SK-N-SH (cell line): ENCODE measurements around the gene TARS1. TPM values are rescaled to one million over a fixed set of nuclear protein-coding genes. Genes with fewer than 3 reads are reported as not detected.

Experiments used
- CTCF ChIA-PET: fragments of 300-600, 350-600 bp; formaldehyde crosslinking; extraction: SDS; loops from one replicate; lab custom pipeline; 2021; lab: Yijun Ruan, JAX
- POLR2A ChIA-PET: fragments of 350-600 bp; sonication (Branson Sonifier 250); formaldehyde crosslinking; extraction: SDS; loops from one replicate; lab custom pipeline; 2020; ENCODE audit warnings: antibody characterized with exemption, inconsistent platforms; lab: Yijun Ruan, JAX
- DNase-seq: peaks from one replicate; pipeline ENCODE4 v3.0.0; 2012
- H2AFZ ChIP-seq: fragments of 200-600 bp; sonication (generic); 2 replicates; pipeline ENCODE4 v1.8.1; 2016; ENCODE audit warnings: antibody characterized with exemption, mild to moderate bottlenecking, low read depth
- H3F3A ChIP-seq: fragments of 200-600 bp; sonication (generic); replicated peaks from 2 replicates; pipeline ENCODE3; 2016; ENCODE audit warnings: antibody characterized with exemption, mild to moderate bottlenecking; ENCODE audit not compliant: insufficient read depth
- H3K27ac ChIP-seq, 2 experiments: fragments of 200-500 bp in 1 of 2; fragments of 200-600 bp in 1 of 2; sonication (Bioruptor generic) in 1 of 2; sonication (generic), shearing (Covaris generic) in 1 of 2; 2 replicates each; pipeline versions ENCODE4 v1.5.1 to v1.6.1; 2014 to 2016; ENCODE audit warnings: low read depth in 2 of 2, inconsistent platforms in 1 of 2, low read length in 1 of 2, mild to moderate bottlenecking in 1 of 2, mixed read lengths in 1 of 2
- H3K27me3 ChIP-seq: fragments of 200-600 bp; sonication (generic), shearing (Covaris generic); 2 replicates; pipeline ENCODE4 v1.6.1; 2016; ENCODE audit warnings: mixed run types; ENCODE audit not compliant: insufficient read depth
- H3K36me3 ChIP-seq, 2 experiments: fragments of 200-500 bp in 1 of 2; fragments of 200-600 bp in 1 of 2; sonication (Bioruptor generic) in 1 of 2; sonication (generic) in 1 of 2; replicated peaks in 1 of 2; 2 replicates each; pipeline versions ENCODE3 to v1.5.1; 2014 to 2016; ENCODE audit warnings: low read length in 1 of 2, mild to moderate bottlenecking in 1 of 2; ENCODE audit not compliant: insufficient read depth in 2 of 2, control insufficient read depth in 1 of 2
- H3K4me1 ChIP-seq, 2 experiments: fragments of 200-500 bp in 1 of 2; fragments of 200-600 bp in 1 of 2; sonication (Bioruptor generic) in 1 of 2; sonication (generic), shearing (Covaris generic) in 1 of 2; 2 replicates each; pipeline versions ENCODE4 v1.5.1 to v1.6.1; 2014 to 2016; ENCODE audit warnings: low read depth in 1 of 2, low read length in 1 of 2, mixed run types in 1 of 2; ENCODE audit not compliant: insufficient read depth in 2 of 2, control insufficient read depth in 1 of 2
- H3K4me2 ChIP-seq: fragments of 200-600 bp; sonication (generic), shearing (Covaris generic); 2 replicates; pipeline ENCODE4 v1.6.1; 2017; ENCODE audit warnings: mixed run types
- H3K4me3 ChIP-seq, 2 experiments: fragments of 200-500 bp in 1 of 2; fragments of 200-600 bp in 1 of 2; sonication (Bioruptor generic) in 1 of 2; sonication (generic), shearing (Covaris generic) in 1 of 2; 2 replicates each; pipeline versions ENCODE4 v1.5.1 to v1.8.1; 2014 to 2016; ENCODE audit warnings: low read depth in 2 of 2, inconsistent platforms in 1 of 2, low read length in 1 of 2, mild to moderate bottlenecking in 1 of 2, mixed read lengths in 1 of 2, moderate library complexity in 1 of 2
- H3K79me2 ChIP-seq: fragments of 200-600 bp; sonication (generic); 2 replicates; pipeline ENCODE4 v1.8.1; 2017; ENCODE audit warnings: mild to moderate bottlenecking; ENCODE audit not compliant: insufficient read depth
- H3K9ac ChIP-seq: fragments of 200-600 bp; sonication (generic); 2 replicates; pipeline ENCODE4 v1.6.1; 2017; ENCODE audit warnings: mixed run types
- H3K9me2 ChIP-seq: fragments of 200-600 bp; sonication (generic); 2 replicates; pipeline ENCODE4 v1.6.1; 2017; ENCODE audit warnings: mixed run types
- H3K9me3 ChIP-seq: fragments of 200-600 bp; sonication (generic); 2 replicates; pipeline ENCODE4 v1.6.1; 2017; ENCODE audit warnings: mixed run types, mild to moderate bottlenecking, moderate library complexity
- H4K20me1 ChIP-seq: fragments of 200-600 bp; sonication (generic); 2 replicates; pipeline ENCODE4 v1.6.1; 2017; ENCODE audit warnings: mild to moderate bottlenecking, mixed run types; ENCODE audit not compliant: insufficient read depth
- EP300 ChIP-seq, 2 experiments: IDR thresholded peaks; 2 replicates each; pipeline versions ENCODE4 v1.4.0 to v1.6.1; 2012; ENCODE audit warnings: borderline replicate concordance in 1 of 2, low read depth in 1 of 2, low read length in 1 of 2
- FOSL2 ChIP-seq: IDR thresholded peaks from 2 replicates; pipeline ENCODE4 v1.4.0; 2012; ENCODE audit warnings: low read depth, mild to moderate bottlenecking, moderate library complexity, borderline replicate concordance
- FOXJ3 ChIP-seq: sonication (generic); formaldehyde crosslinking; IDR thresholded peaks from 2 replicates; pipeline ENCODE4 v1.5.1; 2020; ENCODE audit warnings: mild to moderate bottlenecking, missing genetic modification reagents
- FOXM1 ChIP-seq: IDR thresholded peaks from 2 replicates; pipeline ENCODE4 v1.4.0; 2012; ENCODE audit warnings: low read depth, mild to moderate bottlenecking
- GATA2 ChIP-seq: sonication (generic); formaldehyde crosslinking; IDR thresholded peaks from 2 replicates; pipeline ENCODE4 v1.5.0; 2020; ENCODE audit warnings: mild to moderate bottlenecking, missing genetic modification reagents
- IRF3 ChIP-seq: fragments of 150-350 bp; IDR thresholded peaks from 2 replicates; pipeline ENCODE4 v1.6.1; 2016; ENCODE audit warnings: mild to moderate bottlenecking, low read depth, low read length
- MXI1 ChIP-seq: IDR thresholded peaks from 2 replicates; pipeline ENCODE4 v1.6.1; 2012; ENCODE audit warnings: mild to moderate bottlenecking, low read depth, low read length, improper control_type of control experiment
- NFIC ChIP-seq: IDR thresholded peaks from 2 replicates; pipeline ENCODE4 v1.4.0; 2012; ENCODE audit warnings: borderline replicate concordance
- PBX3 ChIP-seq: IDR thresholded peaks from 2 replicates; pipeline ENCODE4; 2012
- RAD21 ChIP-seq: IDR thresholded peaks from 2 replicates; pipeline ENCODE4 v1.6.1; 2012; ENCODE audit warnings: mild to moderate bottlenecking, low read length
- SIN3A ChIP-seq: IDR thresholded peaks from 2 replicates; pipeline ENCODE4 v1.6.1; 2012; ENCODE audit warnings: low read depth, mild to moderate bottlenecking, low read length, moderate library complexity, borderline replicate concordance
- TCF12 ChIP-seq: IDR thresholded peaks from 2 replicates; pipeline ENCODE4 v1.4.0; 2012
- USF1 ChIP-seq: IDR thresholded peaks from 2 replicates; pipeline ENCODE4 v1.4.0; 2012; ENCODE audit warnings: low read depth, borderline replicate concordance
- USF2 ChIP-seq: fragments of 150-350 bp; IDR thresholded peaks from 2 replicates; pipeline ENCODE4 v1.6.1; 2017; ENCODE audit warnings: antibody characterized with exemption, low read length, low read depth, borderline replicate concordance
- YY1 ChIP-seq: IDR thresholded peaks from 2 replicates; pipeline ENCODE4 v1.4.0; 2012; ENCODE audit warnings: low read depth, mild to moderate bottlenecking
- WGBS: methylation state at CpG from one replicate; pipeline ENCODE4 v1.1.6; 2017; ENCODE audit warnings: low lambda C conversion rate; 5-methylcytosine and 5-hydroxymethylcytosine counted together
- polyA plus RNA-seq, 3 experiments: library from polyadenylated mRNA; depleted of rRNA; stranded (reverse); fragments of >200 nt; gene quantifications; 2 replicates each; pipeline ENCODE4 v1.2.3, GENCODE V29; 2012

TARS1 gene
- polyA plus RNA-seq, 1 of the 3 experiments (the other 2 are of a cell fraction): 58.4 TPM

- no peak for TF ChIP-seq USF1
- TF ChIP-seq EP300 (IDR thresholded peaks at IDR 0.05; ENCODE audit: borderline replicate concordance in 1 of 2, low read depth in 1 of 2, low read length in 1 of 2): no peak
- TF ChIP-seq USF2: no peak
- TF ChIP-seq GATA2 (CRISPR knock-in tag): no peak
- no peak for TF ChIP-seq NFIC
- no peak for TF ChIP-seq MXI1
- no peak for TF ChIP-seq TCF12
- no peak for TF ChIP-seq IRF3
- TF ChIP-seq RAD21: no peak
- no peak for TF ChIP-seq FOSL2
- no peak for TF ChIP-seq FOXJ3 (CRISPR knock-in tag)
Observed at GRCh38 chr5:33507426-33507825, 66.7 kb downstream of the TARS1 start (continued).

GRCh38 chr5:33509036-33509435 is 68.3 kb downstream of the TARS1 start:
- DNase-seq: no peak

More at GRCh38 chr5:33509036-33509435, 68.3 kb downstream of the TARS1 start:
- Histone ChIP-seq H3K79me2 (no peaks in the 10 kb centered on the region), H3K4me2 (no peak overlapping the region), H3K9me2 (no peaks in the 10 kb centered on the region), H3K9ac (no peak overlapping the region), H4K20me1 (no peaks in the 10 kb centered on the region), H3K27me3 (no peaks in the 10 kb centered on the region), H3F3A (no peaks in the 10 kb centered on the region), H3K27ac (no peak overlapping the region), H3K4me3 (no peak overlapping the region), H3K4me1 (no peaks in the 10 kb centered on the region), H3K36me3 (no peaks in the 10 kb centered on the region), H2AFZ (no peak overlapping the region), H3K9me3 (no peaks in the 10 kb centered on the region)
- TF ChIP-seq PBX3 (no peak), SIN3A (no peak), FOXM1 (no peak), YY1 (no peak)
- ChIA-PET CTCF (no interaction called here), POLR2A (no interaction called here)
- 68% methylated on average over 3 of the region's 3 CpGs for WGBS
